Stomach (tissue), 9 donors: Measurements from ENCODE around the gene PCDHGA5. TPM values are rescaled to one million over a fixed set of nuclear protein-coding genes. Genes with fewer than 3 reads are reported as not detected.
"Not testable (repeated sequence)": the region's sequence is repeated elsewhere in the genome, so short reads cannot be mapped to it uniquely, and the experiment has no call there.

Experiments used
- DNase-seq, 2 donors: peaks; one replicate each; pipeline versions ENCODE4 v3.0.0 to v3.0.0-alpha.2; 2013 to 2019
- H3K27ac ChIP-seq, 5 donors: fragments of 200-600 bp in 4 of 5; sonication (generic) in 4 of 5; one replicate each; pipeline ENCODE4 v1.5.1; 2013 to 2019; ENCODE audit warnings: mild to moderate bottlenecking in 1 of 5, moderate library complexity in 1 of 5
- H3K27me3 ChIP-seq, 3 donors: fragments of 200-600 bp; sonication (generic); one replicate each; pipeline ENCODE4 v1.5.1; 2017 to 2019; ENCODE audit warnings: mixed run types in 1 of 3
- H3K36me3 ChIP-seq, 4 donors: fragments of 200-600 bp; sonication (generic); 1 replicate in 3 of 4; 2 replicates in 1 of 4; pipeline ENCODE4 v1.5.1; 2016 to 2019
- H3K4me1 ChIP-seq, 4 donors: fragments of 200-600 bp; sonication (generic); one replicate each; pipeline ENCODE4 v1.5.1; 2016 to 2019
- H3K4me3 ChIP-seq, 4 donors: fragments of 200-600 bp; sonication (generic) in 3 of 4; one replicate each; pipeline ENCODE4 v1.5.1; 2016 to 2019; ENCODE audit warnings: mild to moderate bottlenecking in 1 of 4
- H3K9me3 ChIP-seq, 4 donors: fragments of 200-600 bp; sonication (generic); one replicate each; pipeline ENCODE4 v1.5.1; 2016 to 2019
- CTCF ChIP-seq, 7 experiments: fragments of 450-650 bp in 4 of 7; fragments of 200-600 bp in 3 of 7; sonication (generic) in 3 of 7; IDR thresholded peaks; one replicate each; pipeline ENCODE4 v1.5.1; 2016 to 2019; ENCODE audit warnings: antibody characterized with exemption in 7 of 7, control low read depth in 2 of 7, mild to moderate bottlenecking in 1 of 7
- EP300 ChIP-seq: sonication (generic); formaldehyde crosslinking; IDR thresholded peaks from one replicate; pipeline ENCODE4 v1.6.1; 2017; ENCODE audit warnings: antibody characterized with exemption
- POLR2A ChIP-seq, 4 donors: fragments of 450-650 bp; IDR thresholded peaks; one replicate each; pipeline ENCODE4 v1.6.1; 2016; ENCODE audit warnings: antibody characterized with exemption in 4 of 4, control low read depth in 2 of 4, mild to moderate bottlenecking in 1 of 4, moderate library complexity in 1 of 4
- POLR2AphosphoS5 ChIP-seq, 3 donors: sonication (generic); formaldehyde crosslinking; IDR thresholded peaks; one replicate each; pipeline ENCODE4 v1.6.1; 2016; ENCODE audit warnings: antibody characterized with exemption in 3 of 3
- WGBS, 5 donors: extraction: QIAGEN DNeasy Blood & Tissue Kit in 3 of 5; methylation state at CpG; one replicate each; pipeline versions ENCODE4 v1.1.5 to v1.1.7; 2013 to 2018; 5-methylcytosine and 5-hydroxymethylcytosine counted together
- intact Hi-C: fragments of 100-400 bp; cut with DNase I; formaldehyde crosslinking; loops from one replicate; pipeline ENCODE4 v1.15.1; 2023; ENCODE audit warnings: low total_unique reads
- polyA plus RNA-seq, 3 donors: library from polyadenylated mRNA; stranded (reverse); fragments of 200-250 nt; gene quantifications; one replicate each; pipeline ENCODE4 v1.2.3, GENCODE V29; 2013
- total RNA-seq, 5 donors: library from RNA; depleted of rRNA; stranded (reverse); fragments of >200 nt; gene quantifications; one replicate each; pipeline versions ENCODE4 v1.1.0 to v1.2.3, GENCODE V29; 2014 to 2016
- donor health status: healthy with polysubstance abuse.
- donor health status: Bipolar disorder and iron deficiency.
- donor health status: healthy.

The PCDHGA5 gene
- total and polyA plus RNA-seq, 8 donors, result 0.15 to 6.7 (median 2.3) TPM; not detected in 3

- intact Hi-C loops, result loop anchor here (10.0 kb wide), 1 partner anchor 115 kb away; no protein-coding TSS in a partner anchor
- H3K9me3 ChIP-seq, result peaks cover 52 to 100% (median 95%) of the 10 kb centered on the region in 4 donors
- 22 to 36% (median 24%) methylated on average over 13 to 64 of the region's 64 CpGs for WGBS, 5 donors
- H3K36me3 ChIP-seq, result peaks cover 0 to 18% (median 8%) of the 10 kb centered on the region in 4 donors
- no peak overlapping the region for H3K4me3 ChIP-seq
- no peak for DNase-seq
- TF ChIP-seq POLR2A (IDR thresholded peaks at IDR 0.05), result no peak
- TF ChIP-seq EP300, result no peak
- TF ChIP-seq CTCF (IDR thresholded peaks at IDR 0.05), result no peak
- TF ChIP-seq POLR2AphosphoS5 (IDR thresholded peaks at IDR 0.05), result no peak
- H3K27me3 ChIP-seq, result peaks cover 0 to 84% (median 37%) of the 10 kb centered on the region in 3 donors
- peaks cover 0 to 10% (median 2%) of the 10 kb centered on the region in 4 donors for H3K4me1 ChIP-seq
- no peak overlapping the region for H3K27ac ChIP-seq
Measured at GRCh38 chr5:141409598-141410306, 45.8 kb downstream of the PCDHGA5 start.

GRCh38 chr5:141411575-141411974 lies 47.6 kb downstream of the PCDHGA5 start:
- no peak for TF ChIP-seq CTCF (IDR thresholded peaks at IDR 0.05)
- H3K4me1 ChIP-seq, result peaks cover 0 to 15% (median 2%) of the 10 kb centered on the region in 4 donors
- H3K4me3 ChIP-seq, result no peak overlapping the region
- WGBS, 5 donors, result 47 to 64% (median 53%) methylated on average over 3 of the region's 3 CpGs
- H3K9me3 ChIP-seq, result peaks cover 50 to 99% (median 91%) of the 10 kb centered on the region in 4 donors
- H3K27ac ChIP-seq, result no peak overlapping the region
- peaks cover 0 to 14% (median 8%) of the 10 kb centered on the region in 4 donors for H3K36me3 ChIP-seq
- no peak for DNase-seq
- H3K27me3 ChIP-seq, result peaks cover 0 to 79% (median 34%) of the 10 kb centered on the region in 3 donors
- intact Hi-C loops, result loop anchor here (10.0 kb wide), 1 partner anchor 113 kb away; no protein-coding TSS in a partner anchor

- H3K4me1 ChIP-seq, result peaks cover 0 to 20% (median 5%) of the 10 kb centered on the region in 4 donors
- peak within 1 kb of the TSS; percentile 27 to 48 (median 39) for H3K4me3 ChIP-seq
- peak; percentile 67 to 77 for DNase-seq
- intact Hi-C loops, result loop anchor here (10.0 kb wide), 1 partner anchor 112 kb away; no protein-coding TSS in a partner anchor
- H3K27me3 ChIP-seq, result peaks cover 0 to 81% (median 31%) of the 10 kb centered on the region in 3 donors
- H3K36me3 ChIP-seq, result peaks cover 0 to 14% (median 8%) of the 10 kb centered on the region in 4 donors
- 7 to 20% (median 10%) methylated on average over 24 to 31 of the region's 31 CpGs for WGBS, 5 donors
- no peak within 1 kb of the TSS for H3K27ac ChIP-seq
- TF ChIP-seq POLR2A (IDR thresholded peaks at IDR 0.05) (no peak), POLR2AphosphoS5 (IDR thresholded peaks at IDR 0.05) (no peak), CTCF (IDR thresholded peaks at IDR 0.05) (peak in 4 of 7 experiments; percentile 22 to 46 (median 33)), EP300 (no peak)
- peaks cover 43 to 99% (median 89%) of the 10 kb centered on the region in 4 donors for H3K9me3 ChIP-seq
Measured at GRCh38 chr5:141412854-141413539, 49.0 kb downstream of the PCDHGA5 start, which contains the start of gene PCDHGA10. PCDHGA10 (plus strand) TSS chr5:141412987; CDS start chr5:141413176, 189 bp downstream.

GRCh38 chr5:141413540-141414069 lies 49.6 kb downstream of the PCDHGA5 start:
- Histone ChIP-seq H3K4me3 (peak overlapping the region; percentile 27 to 48 (median 39)), H3K27ac (no peak overlapping the region), H3K36me3 (peaks cover 0 to 14% (median 8%) of the 10 kb centered on the region in 4 donors), H3K9me3 (peaks cover 47 to 99% (median 89%) of the 10 kb centered on the region in 4 donors), H3K4me1 (peaks cover 0 to 25% (median 7%) of the 10 kb centered on the region in 4 donors), H3K27me3 (peaks cover 0 to 81% (median 28%) of the 10 kb centered on the region in 3 donors)
- TF ChIP-seq POLR2A (IDR thresholded peaks at IDR 0.05) (no peak), POLR2AphosphoS5 (IDR thresholded peaks at IDR 0.05) (no peak), EP300 (no peak), CTCF (IDR thresholded peaks at IDR 0.05) (no peak)
- no peak for DNase-seq
- intact Hi-C loops, result loop anchor here (10.0 kb wide), 1 partner anchor 111 kb away; no protein-coding TSS in a partner anchor
- WGBS, 5 donors, result 8 to 19% (median 14%) methylated on average over 24 to 25 of the region's 25 CpGs

GRCh38 chr5:141414548-141415274 lies 50.7 kb downstream of the PCDHGA5 start:
- WGBS, 5 donors, result 27 to 40% (median 29%) methylated on average over 6 to 46 of the region's 46 CpGs
- not testable (repeated sequence) for H3K27ac ChIP-seq, DNase-seq, H3K4me3 ChIP-seq
- peaks cover 0 to 81% (median 27%) of the 10 kb centered on the region in 3 donors for H3K27me3 ChIP-seq
- intact Hi-C loops, result loop anchor here (10.0 kb wide), 1 partner anchor 110 kb away; no protein-coding TSS in a partner anchor
- peaks cover 0 to 25% (median 9%) of the 10 kb centered on the region in 4 donors for H3K4me1 ChIP-seq
- peaks cover 0 to 20% (median 8%) of the 10 kb centered on the region in 4 donors for H3K36me3 ChIP-seq
- H3K9me3 ChIP-seq, result peaks cover 47 to 99% (median 89%) of the 10 kb centered on the region in 4 donors

- H3K9me3 ChIP-seq, result peaks cover 48 to 99% (median 89%) of the 10 kb centered on the region in 4 donors
- not testable (repeated sequence) for H3K4me3 ChIP-seq, DNase-seq, H3K27ac ChIP-seq
- peaks cover 0 to 20% (median 8%) of the 10 kb centered on the region in 4 donors for H3K36me3 ChIP-seq
- H3K27me3 ChIP-seq, result peaks cover 0 to 81% (median 25%) of the 10 kb centered on the region in 3 donors
- peaks cover 0 to 25% (median 9%) of the 10 kb centered on the region in 4 donors for H3K4me1 ChIP-seq
- intact Hi-C loops, result loop anchor here (10.0 kb wide), 1 partner anchor 110 kb away; no protein-coding TSS in a partner anchor
- 20 to 27% (median 25%) methylated on average over 11 to 24 of the region's 24 CpGs for WGBS, 5 donors
Measured at GRCh38 chr5:141415275-141415618, 51.3 kb downstream of the PCDHGA5 start.
